Head of caudate nucleus (tissue), 42 donors: Measurements from ENCODE around the gene ZNF423.
"Not testable (repeated sequence)": the region's sequence is repeated elsewhere in the genome, so short reads cannot be mapped to it uniquely, and the experiment has no call there.

Experiments
- DNase-seq, 42 donors: peaks; one replicate each; pipeline versions ENCODE4 v3.0.0 to v3.0.0-alpha.2; 2020 to 2021; ENCODE audit warnings: mixed read lengths in 7 of 42
- intact Hi-C: fragments of 100-400 bp; cut with DNase I; formaldehyde crosslinking; loops from one replicate; pipeline ENCODE4 v1.15.0; 2022

Gene ZNF423

GRCh38 chr16:49855822-49856671, at the start of gene ZNF423:
ZNF423 (minus strand) TSS chr16:49856112; CDS start chr16:49855774, 338 bp downstream.
- intact Hi-C loops, result no loop called here
- no peak for DNase-seq

- intact Hi-C loops, result no loop called here
- DNase-seq, result no peak
Measured at GRCh38 chr16:49904348-49905062, 48.6 kb upstream of the ZNF423 start.

- intact Hi-C loops, result no loop called here
- DNase-seq, result no peak
Measured at GRCh38 chr16:49902908-49903307, 47.0 kb upstream of the ZNF423 start.

- no peak for DNase-seq
- intact Hi-C loops, result no loop called here
Measured at GRCh38 chr16:49901711-49902110, 45.8 kb upstream of the ZNF423 start.

GRCh38 chr16:49900875-49901274, 45.0 kb upstream of the ZNF423 start:
- intact Hi-C loops, result no loop called here
- no peak for DNase-seq

GRCh38 chr16:49899991-49900695, 44.2 kb upstream of the ZNF423 start:
- no peak for DNase-seq
- intact Hi-C loops, result no loop called here

GRCh38 chr16:49896447-49896964, 40.6 kb upstream of the ZNF423 start:
- intact Hi-C loops, result no loop called here
- no peak for DNase-seq

- no peak for DNase-seq
- intact Hi-C loops, result no loop called here
Measured at GRCh38 chr16:49890876-49891275, 35.0 kb upstream of the ZNF423 start.

- DNase-seq, result no peak
- intact Hi-C loops, result no loop called here
Measured at GRCh38 chr16:49889725-49890397, 33.9 kb upstream of the ZNF423 start.

- intact Hi-C loops, result no loop called here
- DNase-seq, result no peak
Measured at GRCh38 chr16:49886554-49887094, 30.7 kb upstream of the ZNF423 start.

GRCh38 chr16:49884033-49885015, 28.4 kb upstream of the ZNF423 start:
- DNase-seq, result no peak
- intact Hi-C loops, result no loop called here

GRCh38 chr16:49883076-49884014, 27.4 kb upstream of the ZNF423 start:
- DNase-seq, result no peak
- intact Hi-C loops, result no loop called here

GRCh38 chr16:49881890-49882289, 26.0 kb upstream of the ZNF423 start:
- intact Hi-C loops, result no loop called here
- DNase-seq, result no peak

- DNase-seq, intact Hi-C loops: not testable (repeated sequence)
Measured at GRCh38 chr16:49878540-49878939, 22.6 kb upstream of the ZNF423 start.

- peak in 22 of 42 donors; percentile 12 to 63 (median 34) for DNase-seq
- intact Hi-C loops, result no loop called here
Measured at GRCh38 chr16:49876716-49877129, 20.8 kb upstream of the ZNF423 start.
